HG03280 (cell line): ENCODE data around the gene TRPM3.

Experiments used
- ATAC-seq: cut with Tn5 transposase; IDR thresholded peaks from one replicate; pipeline ENCODE4 v1.9.1; 2021; ENCODE audit warnings: mild to moderate bottlenecking, moderate library complexity; ENCODE audit not compliant: unreplicated experiment

Gene TRPM3

DNA sequence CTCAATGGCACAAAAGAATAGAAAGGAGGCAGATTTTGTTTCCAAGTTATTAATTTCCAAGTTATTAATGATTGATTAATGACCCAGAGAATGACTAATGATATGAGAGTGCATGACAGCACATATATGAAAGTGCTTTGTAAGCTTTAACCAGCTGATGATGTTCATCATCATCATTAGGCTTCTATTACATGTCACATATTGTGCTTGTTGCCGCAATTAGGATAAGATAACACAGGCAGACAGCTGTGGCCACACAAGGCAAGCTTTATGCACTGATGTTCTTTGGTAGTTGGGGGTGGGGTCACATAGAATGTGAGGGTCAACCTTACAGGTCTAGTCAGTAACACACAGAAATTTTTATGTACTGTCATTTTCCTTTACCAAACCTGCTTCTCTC, 219.7 kb downstream of the TRPM3 start:
- ATAC-seq: no peak

DNA sequence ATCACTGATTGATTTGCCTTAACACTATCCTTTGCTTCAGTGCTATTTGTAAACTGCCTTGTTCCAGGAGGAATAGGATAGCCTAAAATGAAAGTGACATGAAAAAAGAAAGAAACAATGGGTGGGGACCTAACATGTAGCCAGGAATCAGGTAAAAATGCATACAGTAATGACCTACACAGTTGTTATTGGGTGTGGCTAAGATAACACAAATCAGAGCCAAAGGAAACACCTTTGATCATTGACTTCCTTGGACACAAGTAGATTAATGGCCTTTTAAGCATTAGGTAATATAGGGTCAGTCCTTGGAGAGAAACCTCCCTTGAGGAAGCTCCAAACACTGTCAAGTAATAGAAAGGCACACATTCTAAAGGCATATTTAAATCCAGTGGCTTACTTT, 220.4 kb downstream of the TRPM3 start:
- ATAC-seq: no peak

DNA sequence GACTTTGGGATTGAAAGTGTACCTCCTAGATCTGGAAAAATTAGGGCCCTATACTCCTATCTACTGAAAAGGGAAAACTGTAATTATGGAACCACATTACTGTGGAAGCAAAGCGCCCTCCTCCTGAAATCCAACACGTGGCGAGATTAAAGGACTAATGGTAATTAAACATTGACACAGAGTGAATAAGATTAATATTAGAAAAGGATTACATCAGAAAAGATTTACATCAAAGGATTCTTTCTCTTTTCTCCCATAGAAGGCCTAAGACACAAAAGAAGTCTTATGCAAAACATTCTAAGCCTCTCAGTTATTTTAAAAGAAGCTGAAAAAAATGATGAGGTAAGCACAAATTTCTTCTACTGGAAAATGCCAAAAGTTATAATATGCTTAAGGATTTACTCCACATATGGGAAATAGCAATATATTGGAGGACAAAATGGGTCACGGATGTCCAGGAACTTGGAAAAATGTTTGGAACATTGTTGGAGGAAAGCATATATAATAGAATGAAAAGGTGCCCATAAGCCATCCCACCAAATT, 227.8 kb downstream of the TRPM3 start:
- no peak for ATAC-seq

DNA sequence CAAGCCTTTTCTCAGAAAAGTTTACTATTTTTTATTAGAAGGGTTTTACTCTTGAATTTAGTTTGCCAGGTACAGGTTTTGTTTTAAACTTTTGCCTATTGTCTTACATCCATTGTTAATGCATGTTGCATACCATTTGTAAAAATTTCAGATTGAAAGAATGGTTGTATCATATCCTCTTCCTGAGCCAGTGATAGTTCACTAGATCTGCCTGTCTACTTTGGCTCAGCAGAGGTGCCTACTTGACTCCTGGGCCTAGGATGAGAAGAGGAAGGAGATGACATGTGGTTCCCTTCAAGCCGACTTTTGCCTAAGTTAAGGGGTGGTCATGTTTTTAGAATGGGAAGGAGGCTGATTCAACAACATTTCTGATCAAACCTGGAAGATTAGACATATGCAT, 232.9 kb downstream of the TRPM3 start:
- ATAC-seq: no peak

DNA sequence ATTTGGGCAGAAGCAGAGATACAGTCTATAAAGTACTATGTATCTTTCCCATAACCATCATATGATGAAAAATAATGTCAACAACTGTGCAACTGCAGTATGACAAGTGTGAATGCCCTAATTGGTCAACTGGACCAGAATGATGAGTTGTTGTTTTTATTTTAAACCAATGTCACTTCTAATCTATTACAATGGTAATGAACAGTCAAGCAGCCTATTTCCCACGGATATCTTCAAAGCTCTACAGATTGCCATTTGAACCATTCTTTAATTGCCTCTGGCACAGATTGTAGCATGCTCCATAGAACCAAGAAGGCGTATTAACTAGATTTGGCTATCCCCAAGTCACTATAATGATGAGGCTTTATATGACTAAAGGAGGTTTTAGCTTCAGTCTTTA, 233.6 kb downstream of the TRPM3 start:
- ATAC-seq: no peak

DNA sequence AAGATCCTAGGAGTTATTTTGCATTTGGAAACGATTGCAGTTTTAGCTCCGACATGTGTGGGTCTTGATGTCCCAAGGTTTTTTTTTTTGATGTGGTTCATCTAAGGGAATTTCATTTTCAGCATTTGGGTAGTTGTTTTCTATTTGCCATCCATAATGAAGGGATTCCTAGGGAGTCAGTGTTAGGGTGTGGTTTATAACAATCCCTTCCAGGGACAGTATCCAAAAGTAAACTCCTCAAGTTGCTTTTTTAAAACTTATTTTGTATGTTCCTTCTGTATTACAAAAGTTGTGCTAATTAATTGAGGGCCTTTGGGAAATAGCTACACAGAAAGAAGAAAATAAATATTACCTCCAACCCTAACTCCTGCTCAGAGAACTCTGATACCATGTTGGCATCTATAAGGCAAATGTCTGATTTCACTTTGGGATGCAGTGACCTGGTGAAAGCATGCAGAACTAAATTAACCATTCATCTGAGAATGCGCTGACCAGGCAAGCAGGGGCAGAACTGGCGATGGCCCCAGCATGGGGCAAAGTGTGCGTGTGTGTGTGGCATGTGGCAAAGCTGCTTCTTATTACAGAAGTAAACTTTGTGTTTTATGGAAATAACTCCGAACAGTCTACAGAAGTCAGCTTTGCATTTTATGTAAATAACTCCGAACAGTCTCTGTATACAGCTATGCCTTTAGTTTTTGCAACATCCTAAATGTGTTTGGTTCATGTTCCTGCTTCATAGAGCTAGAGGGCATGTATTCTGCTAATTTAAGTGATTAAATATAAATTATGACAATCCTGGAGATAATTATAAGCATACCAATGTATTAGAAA, 237.2 kb downstream of the TRPM3 start:
- no peak for ATAC-seq

DNA sequence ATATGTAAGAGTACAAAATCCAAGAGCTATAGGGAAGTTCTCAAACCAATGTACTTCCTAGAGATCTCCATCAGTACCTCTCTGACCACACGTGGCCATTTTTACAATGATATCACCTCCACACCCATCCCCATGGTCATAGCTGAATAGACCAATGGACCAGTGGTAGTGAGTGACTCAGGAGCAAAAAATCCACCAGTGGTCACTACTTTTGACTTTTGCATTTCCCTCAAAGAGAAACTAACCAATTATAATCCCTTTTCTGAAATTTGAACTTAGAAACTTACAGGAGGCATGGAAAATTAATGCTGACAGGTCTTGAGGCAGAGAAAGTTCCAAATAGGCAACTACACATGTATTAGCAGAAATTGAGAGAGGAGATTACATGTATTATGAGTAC, 238.4 kb downstream of the TRPM3 start:
- ATAC-seq: no peak

DNA sequence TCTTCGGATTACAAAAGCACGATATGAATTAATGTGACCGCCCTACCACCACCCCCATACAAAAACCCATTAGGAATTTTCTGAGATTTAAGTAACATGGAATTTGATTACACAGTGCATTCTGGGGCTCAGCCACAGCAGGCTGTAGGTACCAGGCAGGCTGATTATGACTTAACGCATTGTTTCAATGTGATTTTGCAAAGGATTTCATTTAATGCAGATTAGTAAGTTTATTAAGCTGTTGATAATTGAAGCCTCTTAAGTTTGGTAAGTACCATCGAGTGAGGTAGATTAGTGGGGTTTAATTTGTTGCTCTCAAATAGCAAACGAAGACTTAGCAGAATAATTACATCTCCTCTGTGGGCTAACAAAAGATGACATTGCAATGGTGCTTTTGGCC, 240.1 kb downstream of the TRPM3 start:
- ATAC-seq: no peak

DNA sequence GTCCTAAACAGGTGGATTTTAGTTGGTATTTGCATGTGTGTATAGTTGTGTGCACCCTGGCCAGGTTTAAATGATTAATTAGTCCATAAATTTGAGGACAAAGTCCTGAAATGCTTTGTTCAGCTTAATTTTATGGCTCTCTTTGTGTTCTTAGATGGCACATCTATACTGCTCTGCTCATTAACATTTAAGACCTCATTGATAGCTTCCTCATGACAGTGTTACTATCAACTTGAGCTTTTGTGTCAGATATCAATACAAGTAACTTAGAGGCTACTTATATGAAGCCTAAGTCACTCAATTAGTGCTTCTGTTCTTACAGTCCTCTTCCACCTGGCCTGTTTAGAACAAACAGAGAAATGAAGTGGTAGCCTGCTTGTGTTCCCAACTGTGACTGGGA, 240.9 kb downstream of the TRPM3 start:
- ATAC-seq: no peak

DNA sequence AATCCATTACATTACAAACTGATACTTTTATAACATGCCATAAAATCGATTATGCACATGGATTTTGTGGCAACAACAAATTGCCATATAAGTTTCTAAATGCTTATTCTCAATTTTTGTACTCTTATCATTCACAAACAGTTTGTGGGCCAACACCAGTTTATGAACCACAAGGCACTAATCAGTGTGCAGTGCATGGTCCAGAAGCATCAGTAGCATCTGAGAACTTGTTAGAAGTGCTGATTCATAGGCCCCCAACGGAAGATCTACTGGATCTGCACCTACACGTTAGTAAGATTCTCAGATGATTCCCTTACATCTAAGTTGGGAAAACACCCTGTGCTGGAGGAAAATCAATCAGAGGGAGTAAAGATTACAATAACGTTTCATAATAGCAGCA, 242.8 kb downstream of the TRPM3 start:
- ATAC-seq: no peak

DNA sequence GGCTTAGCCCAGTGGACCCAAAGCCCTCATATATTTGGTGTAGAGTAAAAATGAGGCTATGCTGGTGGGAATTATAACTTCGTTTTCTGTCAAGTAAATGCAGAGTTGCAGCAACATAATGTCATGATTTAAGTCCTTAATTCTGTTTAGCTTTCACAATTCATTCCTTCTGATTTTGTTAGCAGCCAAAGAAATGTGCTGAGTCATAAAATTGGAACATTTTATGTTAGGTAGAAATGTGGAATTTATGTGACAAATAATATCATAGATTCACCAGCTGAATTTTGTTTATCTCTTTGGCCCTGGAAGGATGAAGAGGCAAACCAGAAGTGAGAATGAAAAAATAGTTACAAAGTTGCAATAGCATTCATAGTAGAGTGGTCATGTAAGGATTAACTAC, 247.0 kb downstream of the TRPM3 start:
- ATAC-seq: no peak

DNA sequence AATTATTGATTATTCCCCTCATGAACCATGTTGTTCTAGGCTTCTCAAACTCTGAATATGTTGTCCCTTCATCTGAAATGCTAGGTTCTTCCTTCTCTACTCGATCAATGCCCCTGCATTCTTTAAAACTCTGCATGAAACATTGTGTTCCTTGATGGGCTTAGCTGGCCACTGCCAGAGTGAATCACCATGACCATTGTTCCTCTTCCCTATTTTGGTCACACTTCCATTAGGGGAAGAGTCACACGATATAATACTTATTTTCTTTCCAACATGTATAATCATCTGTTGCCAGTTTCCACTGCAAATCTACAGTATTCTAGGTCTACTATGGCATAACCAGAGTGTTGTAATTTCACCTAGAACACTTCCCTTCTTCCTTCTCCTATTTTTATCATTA, 247.9 kb downstream of the TRPM3 start:
- ATAC-seq: no peak

DNA sequence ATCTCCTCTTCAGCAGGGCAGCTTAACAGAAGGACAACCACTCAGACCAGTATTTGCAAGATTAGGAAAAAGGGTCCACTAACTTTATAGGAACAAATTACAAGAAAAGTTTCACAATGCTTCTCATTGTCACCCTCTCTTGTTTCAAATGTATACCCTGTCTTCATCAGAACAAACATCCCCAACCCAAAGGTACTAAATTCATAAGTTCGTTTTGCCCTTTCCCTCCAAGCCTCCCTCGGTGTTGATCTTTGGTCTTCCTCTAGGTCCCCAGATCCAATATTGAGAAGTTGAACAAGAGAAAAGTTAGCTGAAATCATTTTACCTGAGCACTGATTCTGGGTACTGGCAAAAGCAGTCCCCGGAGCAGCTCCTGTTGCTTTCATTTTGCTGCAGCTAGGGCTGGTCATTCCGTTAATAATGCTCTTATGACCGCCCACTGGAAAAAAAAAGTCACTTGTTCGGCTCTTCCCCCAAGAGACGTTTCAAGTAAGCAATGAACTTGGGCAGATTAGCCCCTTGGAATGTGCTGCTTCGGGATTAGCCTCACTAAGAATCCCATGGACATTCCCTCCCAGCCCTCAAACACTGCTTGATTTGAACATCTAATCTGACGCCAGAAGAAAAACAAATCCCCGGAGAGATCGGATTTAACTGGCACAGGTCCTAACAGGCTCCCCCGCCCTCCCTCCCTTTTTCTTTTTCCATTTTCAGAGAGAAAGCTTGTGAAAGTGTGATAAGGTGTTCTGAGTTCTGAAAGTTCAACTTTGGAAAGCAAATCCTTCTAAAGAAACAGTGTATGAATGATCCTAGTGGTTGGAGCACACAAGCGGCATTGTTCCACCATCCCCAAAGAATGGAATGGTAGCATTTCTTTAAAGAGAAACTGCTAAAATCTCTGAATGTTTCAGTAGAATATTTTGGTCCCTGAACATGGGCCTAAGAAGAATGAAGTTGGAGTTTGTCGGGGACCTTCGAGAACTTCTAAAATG, 252.5 kb downstream of the TRPM3 start:
- ATAC-seq: no peak

DNA sequence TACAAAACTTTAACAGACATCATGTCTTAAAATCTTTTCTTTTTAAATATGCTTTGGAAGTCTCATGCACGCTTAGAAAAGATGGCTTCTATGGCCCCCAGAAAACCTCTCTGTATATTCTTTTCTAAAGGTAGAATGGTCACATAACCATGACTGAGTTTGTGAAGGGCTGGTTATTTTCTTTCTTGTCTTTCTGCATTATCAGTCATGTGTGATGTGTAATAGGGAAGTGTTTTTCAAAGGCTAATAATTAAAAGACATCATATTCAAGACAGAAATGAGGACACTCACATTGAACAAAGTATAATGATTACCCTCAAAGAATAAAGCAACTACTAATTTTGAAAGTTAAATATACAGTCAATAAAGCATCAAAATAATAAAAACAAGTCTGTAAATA, 253.4 kb downstream of the TRPM3 start:
- no peak for ATAC-seq

DNA sequence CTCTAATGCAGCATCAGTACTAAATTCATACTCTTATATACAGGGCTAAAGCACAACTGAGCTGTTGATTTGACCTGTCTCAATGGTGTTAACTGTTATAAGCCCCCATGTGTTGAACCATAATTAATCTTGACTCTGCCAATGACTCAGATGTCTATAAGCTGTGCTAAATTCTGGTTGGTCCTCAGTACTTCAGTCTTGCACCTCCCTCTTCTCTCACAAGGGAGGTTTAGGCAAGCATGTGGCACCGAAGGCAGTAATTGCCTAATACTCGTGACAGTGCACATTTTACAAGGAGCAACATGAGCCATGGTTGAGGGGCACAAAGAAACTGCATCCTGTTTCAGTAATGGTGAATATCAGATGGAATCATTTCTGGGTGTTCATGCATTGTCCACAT, 255.9 kb downstream of the TRPM3 start:
- ATAC-seq: no peak

DNA sequence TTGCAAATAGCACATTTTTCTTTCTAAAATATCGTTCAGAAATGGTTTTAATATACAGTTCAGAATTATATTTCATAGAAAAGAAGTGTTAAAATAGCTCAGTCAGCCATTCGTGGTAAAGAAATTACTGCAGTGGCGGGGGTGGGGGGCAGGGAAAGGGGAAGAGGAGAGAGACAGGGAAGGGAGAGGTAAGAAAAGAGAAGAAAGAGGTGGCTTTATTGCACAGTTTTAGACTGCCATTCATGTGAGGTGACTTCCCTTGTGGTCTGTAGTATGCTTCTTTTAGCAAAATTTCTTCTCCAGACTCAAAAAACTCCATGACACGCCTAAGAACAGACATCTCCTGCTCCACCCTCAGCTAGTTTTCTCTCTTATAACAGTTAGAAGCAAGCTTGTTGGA, 259.6 kb downstream of the TRPM3 start:
- ATAC-seq: no peak

DNA sequence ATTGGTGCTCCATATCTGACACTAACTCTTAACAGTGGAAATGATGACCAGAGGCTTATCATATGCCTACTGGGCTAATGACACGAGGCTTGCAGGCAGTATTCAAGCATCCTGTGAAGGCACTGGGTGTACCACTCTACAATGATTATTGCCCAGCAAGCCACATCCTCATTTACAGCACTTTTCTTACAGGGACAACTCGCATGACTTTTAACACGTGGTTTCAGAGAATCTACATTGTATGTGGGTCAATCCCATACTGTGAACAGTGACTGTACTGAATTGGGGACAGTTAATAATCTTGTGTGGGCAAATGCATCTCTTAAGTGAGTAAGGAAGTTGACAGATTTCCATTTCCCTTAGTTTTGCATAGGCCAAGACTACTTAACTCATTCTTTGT, 260.0 kb downstream of the TRPM3 start:
- no peak for ATAC-seq

DNA sequence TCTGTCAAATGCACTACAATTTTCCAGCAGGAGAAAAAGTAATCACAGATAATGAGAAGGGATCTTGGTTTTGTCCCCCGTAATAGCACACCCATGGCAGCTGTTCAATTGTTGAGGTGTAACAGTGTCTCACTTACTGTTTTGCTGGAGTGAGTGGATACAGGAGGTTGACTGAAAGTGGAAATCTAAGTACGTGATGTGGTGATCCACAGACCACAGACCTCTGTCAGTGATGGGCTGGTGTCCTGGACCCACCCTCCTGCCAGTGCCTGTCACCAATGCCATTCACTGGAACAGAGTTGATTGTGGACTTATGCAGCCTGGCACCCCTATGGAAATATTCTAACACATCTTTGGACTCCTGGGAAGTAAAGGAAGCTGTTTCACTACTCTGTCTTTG, 261.7 kb downstream of the TRPM3 start:
- ATAC-seq: no peak

DNA sequence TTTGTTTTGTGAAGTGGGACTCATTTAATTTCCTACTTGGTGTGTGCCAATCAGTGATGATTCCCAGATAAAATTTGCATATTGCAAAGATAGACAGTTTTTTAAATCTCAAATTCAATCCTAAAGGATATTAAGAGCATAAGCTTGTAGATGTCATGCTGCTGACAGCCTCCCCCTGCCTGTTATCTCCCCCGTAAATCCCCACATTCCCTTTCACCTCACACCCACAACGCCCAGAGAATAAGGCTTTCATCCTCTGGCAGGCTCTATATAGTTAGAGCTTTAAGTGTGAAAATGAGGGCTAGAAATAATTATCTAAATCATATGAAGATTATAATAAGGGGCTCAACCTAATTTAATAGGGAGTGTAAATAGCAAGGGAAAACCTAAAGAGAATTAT, 265.0 kb downstream of the TRPM3 start:
- no peak for ATAC-seq

DNA sequence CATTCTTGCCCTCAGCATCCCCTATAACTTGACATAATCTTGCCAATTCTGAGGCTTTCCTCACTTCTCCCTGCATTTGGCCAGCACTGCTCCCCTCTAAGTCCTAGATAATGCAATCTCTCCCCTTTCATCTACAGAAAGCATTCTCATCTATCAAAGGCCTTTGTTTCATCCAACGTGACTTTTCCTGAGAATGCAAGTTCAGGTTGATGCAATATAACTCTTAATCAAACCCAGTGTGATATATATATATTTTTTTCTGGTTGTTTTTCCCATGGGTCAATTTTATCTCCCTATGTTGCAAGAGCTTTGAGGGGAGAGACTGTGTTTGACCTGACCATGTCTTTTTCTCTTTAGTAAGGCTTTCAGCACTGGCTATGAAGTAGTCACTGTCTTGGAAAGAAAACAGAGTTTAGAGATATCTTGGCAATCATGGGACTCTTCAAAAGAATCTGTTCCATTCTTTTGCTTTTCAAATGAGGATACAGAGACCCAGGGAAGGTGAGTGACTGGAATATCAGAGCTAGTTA, 268.6 kb downstream of the TRPM3 start:
- no peak for ATAC-seq

DNA sequence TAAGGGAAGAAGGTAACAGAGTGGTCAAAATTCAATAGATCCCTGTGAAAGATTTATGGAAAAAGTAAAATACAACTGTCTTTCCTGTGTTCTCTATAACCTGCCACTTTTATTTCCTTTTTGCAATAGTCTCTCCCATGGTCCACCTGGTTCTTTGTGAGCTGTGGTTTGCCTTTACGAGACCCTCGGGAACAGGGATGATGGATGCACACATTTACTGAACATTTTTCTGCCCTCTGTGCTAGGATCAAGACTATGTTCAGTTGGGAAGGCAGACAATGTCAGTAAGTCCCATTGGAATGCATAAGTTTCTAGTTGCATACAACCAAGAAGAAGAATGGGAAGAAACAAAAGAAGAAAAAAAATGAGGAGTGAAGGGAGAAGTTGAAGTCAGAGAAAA, 281.2 kb downstream of the TRPM3 start:
- ATAC-seq: no peak

DNA sequence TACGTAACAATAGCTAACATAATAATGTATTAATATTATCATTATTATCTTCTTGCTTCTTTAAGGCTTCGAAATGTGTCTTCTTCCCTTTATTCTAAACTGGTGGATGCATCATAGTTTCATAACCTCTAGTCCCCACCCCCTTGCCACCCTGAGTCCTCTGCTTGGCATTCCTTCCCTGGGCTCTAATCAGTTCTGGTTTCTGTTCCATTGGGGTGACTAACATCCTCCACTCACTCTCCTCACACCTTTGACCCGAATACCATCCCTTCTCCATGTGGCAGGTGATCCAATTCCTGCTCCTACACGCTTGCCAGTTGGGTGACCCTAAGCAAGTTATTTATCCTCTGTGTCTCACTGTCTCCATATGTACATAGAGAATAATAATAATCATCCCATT, 286.1 kb downstream of the TRPM3 start:
- ATAC-seq: no peak
